K562 (cell line): ENCODE data around the gene PFKFB2. TPM values are rescaled to one million over a fixed set of nuclear protein-coding genes. Genes with fewer than 3 reads are reported as not detected.

Experiments
- CBFB ChIP-seq: sonication (generic); formaldehyde crosslinking; IDR thresholded peaks from 2 replicates; pipeline ENCODE4 v1.4.0; 2020; ENCODE audit warnings: mild to moderate bottlenecking, missing genetic modification reagents
- CEBPB ChIP-seq: fragments of 450-650 bp; IDR thresholded peaks from 2 replicates; pipeline ENCODE4 v1.6.1; 2016; ENCODE audit warnings: missing genetic modification characterization, missing compliant biosample characterization
- HINFP ChIP-seq: fragments of 450-650 bp; conservative IDR thresholded peaks from 2 replicates; pipeline ENCODE4 v1.6.1; 2016; ENCODE audit warnings: missing genetic modification characterization, low read depth, mild to moderate bottlenecking, control low read depth, missing compliant biosample characterization
- HMGN3 ChIP-seq: IDR thresholded peaks from 2 replicates; pipeline ENCODE4 v1.6.1; 2011; ENCODE audit warnings: borderline replicate concordance, low read depth, mild to moderate bottlenecking, mixed read lengths, low read length; ENCODE audit not compliant: insufficient read length; ENCODE audit errors: extremely low read depth
- KHSRP ChIP-seq: fragments of 450-650 bp; IDR thresholded peaks from 2 replicates; pipeline ENCODE4 v1.6.1; 2017
- MAZ ChIP-seq, 2 experiments: fragments of 450-650 bp in 1 of 2; sonication (generic) in 1 of 2; formaldehyde crosslinking; IDR thresholded peaks in 1 of 2; conservative IDR thresholded peaks in 1 of 2; 2 replicates each; pipeline versions ENCODE4 v1.4.0 to v1.5.0; 2020; ENCODE audit warnings: mild to moderate bottlenecking in 1 of 2, missing genetic modification reagents in 1 of 2
- MCM2 ChIP-seq: fragments of 450-650 bp; IDR thresholded peaks from 2 replicates; pipeline ENCODE4 v1.6.1; 2017; ENCODE audit warnings: low read depth, mild to moderate bottlenecking
- MED1 ChIP-seq: sonication (generic); formaldehyde crosslinking; IDR thresholded peaks from 2 replicates; pipeline ENCODE4 v1.8.1; 2023; ENCODE audit warnings: missing genetic modification reagents, borderline replicate concordance
- PHB2 ChIP-seq: fragments of 450-650 bp; IDR thresholded peaks from 2 replicates; pipeline ENCODE4 v1.6.1; 2017; ENCODE audit warnings: low read depth
- RBBP5 ChIP-seq: fragments of 200-600 bp; sonication (generic); IDR thresholded peaks from 2 replicates; pipeline ENCODE4 v1.6.1; 2012; ENCODE audit warnings: borderline replicate concordance, mild to moderate bottlenecking, low read length, control low read depth, inconsistent platforms; ENCODE audit not compliant: insufficient read depth, poor library complexity, severe bottlenecking
- RBM25 ChIP-seq: fragments of 200-400 bp; formaldehyde crosslinking; IDR thresholded peaks from 2 replicates; pipeline ENCODE4 v1.6.1; 2018; ENCODE audit warnings: low read length, low read depth, moderate library complexity; ENCODE audit not compliant: severe bottlenecking
- SIN3B ChIP-seq: fragments of 450-650 bp; IDR thresholded peaks from 2 replicates; pipeline ENCODE4 v1.6.1; 2017; ENCODE audit warnings: low read depth, mild to moderate bottlenecking, moderate library complexity
- polyA plus RNA-seq, 8 experiments: library from polyadenylated mRNA; depleted of rRNA in 4 of 8; stranded (reverse) in 5 of 8; unstranded in 3 of 8; fragments of >200 nt; fragmentation: Nextera tagmentation in 2 of 8; fragmentation: Illumina TruSeq in 1 of 8; extraction: Ambion mirVana in 2 of 8; extraction: Trizol in 1 of 8; gene quantifications; 2 replicates each; pipeline versions ENCODE4 v1.2.1 to v1.2.3, GENCODE V29; 2011 to 2014; ENCODE audit warnings: inconsistent platforms in 1 of 8, missing spikeins in 1 of 8
- total RNA-seq, 7 experiments: library from RNA; depleted of rRNA in 6 of 7; stranded (reverse); fragments of >200 nt in 6 of 7; fragmentation: Illumina TruSeq in 2 of 7; extraction: Trizol in 2 of 7; gene quantifications; 2 replicates each; pipeline versions ENCODE4 v1.2.1 to v1.2.3, GENCODE V29; 2011 to 2021; ENCODE audit warnings: low replicate concordance in 1 of 7

The PFKFB2 gene
- total and polyA plus RNA-seq, 9 of the 15 experiments (the other 6 are each of a cell fraction or from before 2014, with no cell fraction given) = 6.9 to 26.0 (median 16.4) TPM

GRCh38 chr1:207128336-207128921 is 75.4 kb downstream of the PFKFB2 start (continued):
- no peak for TF ChIP-seq HINFP (tag)
- TF ChIP-seq MAZ (CRISPR knock-in tag; conservative IDR thresholded peaks at IDR 0.05 in 1 of 2, IDR thresholded peaks at IDR 0.05 in 1 of 2) = no peak
- no peak for TF ChIP-seq CBFB (CRISPR knock-in tag)
- TF ChIP-seq SIN3B = no peak
- no peak for TF ChIP-seq HMGN3
- no peak for TF ChIP-seq KHSRP
- TF ChIP-seq PHB2 = no peak
- no peak for TF ChIP-seq CEBPB (tag)
- no peak for TF ChIP-seq RBBP5
- no peak for TF ChIP-seq RBM25
- TF ChIP-seq MCM2 = no peak
- TF ChIP-seq MED1 (CRISPR knock-in tag) = no peak
